GM23338 (cell line): ENCODE data around the gene RTKN2. TPM values are rescaled to one million over a fixed set of nuclear protein-coding genes. Genes with fewer than 3 reads are reported as not detected.

ENCODE experiments used
- ATAC-seq: fragments of 200-7000 bp; cut with Tn5 transposase; 3 replicates; pipeline ENCODE4 v1.9.1; 2020
- DNase-seq: peaks from one replicate; pipeline ENCODE4 v3.0.0-alpha.2; 2015; ENCODE audit warnings: low spot score
- H2AFZ ChIP-seq: fragments of 200-600 bp; sonication (generic); 2 replicates; pipeline ENCODE4 v1.8.0; 2016; ENCODE audit warnings: antibody characterized with exemption, mild to moderate bottlenecking, moderate library complexity
- H3F3A ChIP-seq: fragments of 200-600 bp; sonication (generic); replicated peaks from 2 replicates; pipeline ENCODE4 v1.8.0; 2017; ENCODE audit warnings: antibody characterized with exemption, mixed run types, low read depth
- H3K27ac ChIP-seq: fragments of 200-600 bp; sonication (generic); 2 replicates; pipeline ENCODE4 v1.6.1; 2016; ENCODE audit warnings: low read depth
- H3K27me3 ChIP-seq: fragments of 200-600 bp; sonication (generic); 2 replicates; pipeline ENCODE4 v1.8.0; 2016; ENCODE audit warnings: mild to moderate bottlenecking, mixed run types, moderate library complexity; ENCODE audit not compliant: insufficient read depth
- H3K36me3 ChIP-seq: fragments of 200-600 bp; sonication (generic); 2 replicates; pipeline ENCODE4 v1.8.0; 2016; ENCODE audit warnings: mild to moderate bottlenecking; ENCODE audit not compliant: insufficient read depth
- H3K4me1 ChIP-seq: fragments of 200-600 bp; sonication (generic); 2 replicates; pipeline ENCODE4 v1.8.0; 2016; ENCODE audit warnings: mild to moderate bottlenecking, moderate library complexity; ENCODE audit not compliant: insufficient read depth
- H3K4me2 ChIP-seq: fragments of 200-600 bp; sonication (generic); 2 replicates; pipeline ENCODE4 v1.7.1; 2017; ENCODE audit warnings: mixed run types
- H3K4me3 ChIP-seq: fragments of 200-600 bp; sonication (generic); 2 replicates; pipeline ENCODE4 v1.6.1; 2016; ENCODE audit warnings: mixed run types
- H3K79me2 ChIP-seq: fragments of 200-600 bp; sonication (generic); replicated peaks from 2 replicates; pipeline ENCODE4 v1.8.0; 2017; ENCODE audit warnings: mild to moderate bottlenecking; ENCODE audit not compliant: insufficient read depth
- H3K9me2 ChIP-seq: fragments of 200-600 bp; sonication (generic); 2 replicates; pipeline ENCODE4 v1.8.0; 2017; ENCODE audit not compliant: insufficient read depth
- H4K20me1 ChIP-seq: fragments of 200-600 bp; sonication (generic); replicated peaks from 2 replicates; pipeline ENCODE4 v1.8.0; 2017; ENCODE audit warnings: mild to moderate bottlenecking; ENCODE audit not compliant: insufficient read depth
- H3K27ac Mint-ChIP-seq: 2 replicates; pipeline ENCODE4 v1.8.0; 2020; ENCODE audit warnings: inconsistent platforms, mild to moderate bottlenecking, moderate library complexity, mixed read lengths
- H3K27me3 Mint-ChIP-seq: 3 replicates; pipeline ENCODE4 v1.8.0; 2022; ENCODE audit warnings: low read depth, mild to moderate bottlenecking, moderate library complexity, mixed read lengths, inconsistent platforms; ENCODE audit not compliant: insufficient read depth, poor library complexity
- H3K36me3 Mint-ChIP-seq: 3 replicates; pipeline ENCODE4 v1.8.0; 2021; ENCODE audit warnings: low read depth, mild to moderate bottlenecking, inconsistent platforms, moderate library complexity, mixed read lengths
- H3K4me1 Mint-ChIP-seq: 3 replicates; pipeline ENCODE4 v1.8.0; 2020; ENCODE audit warnings: mild to moderate bottlenecking, inconsistent platforms, mixed read lengths
- H3K4me3 Mint-ChIP-seq: 3 replicates; pipeline ENCODE4 v1.8.0; 2021; ENCODE audit warnings: moderate library complexity, mild to moderate bottlenecking, inconsistent platforms, mixed read lengths
- H3K9me3 Mint-ChIP-seq: 3 replicates; pipeline ENCODE4 v1.8.0; 2020; ENCODE audit warnings: moderate library complexity, mild to moderate bottlenecking, inconsistent platforms, mixed read lengths
- CREB1 ChIP-seq: fragments of 250-450 bp; sonication (Bioruptor Pico); IDR thresholded peaks from 2 replicates; pipeline ENCODE4 v1.5.0; 2020; ENCODE audit warnings: low read depth, mild to moderate bottlenecking, moderate library complexity
- CTCF ChIP-seq, 2 experiments: fragments of 200-600 bp in 1 of 2; sonication (generic) in 1 of 2; conservative IDR thresholded peaks; 2 replicates each; pipeline versions ENCODE4 v1.5.1 to v1.6.1; 2016 to 2017; ENCODE audit warnings: antibody characterized with exemption in 2 of 2, low read depth in 2 of 2, mild to moderate bottlenecking in 2 of 2, moderate library complexity in 1 of 2
- JUNB ChIP-seq: IDR thresholded peaks from one replicate; pipeline ENCODE4 v1.6.1; 2016; ENCODE audit warnings: antibody characterized with exemption; ENCODE audit not compliant: unreplicated experiment
- NANOG ChIP-seq: IDR thresholded peaks from 2 replicates; pipeline ENCODE4 v1.6.1; 2016; ENCODE audit warnings: antibody characterized with exemption, borderline replicate concordance
- POLR2AphosphoS5 ChIP-seq: IDR thresholded peaks from 2 replicates; pipeline ENCODE4 v1.6.1; 2016; ENCODE audit warnings: antibody characterized with exemption, low read depth
- REST ChIP-seq: IDR thresholded peaks from one replicate; pipeline ENCODE4 v1.6.1; 2018; ENCODE audit warnings: antibody characterized with exemption; ENCODE audit not compliant: unreplicated experiment
- ZNF114 ChIP-seq: fragments of 250-450 bp; sonication (Bioruptor Pico); IDR thresholded peaks from 2 replicates; pipeline ENCODE4 v1.5.0; 2020; ENCODE audit warnings: mild to moderate bottlenecking, moderate library complexity
- ZNF331 ChIP-seq: fragments of 250-450 bp; sonication (Bioruptor Pico); IDR thresholded peaks from 2 replicates; pipeline ENCODE4 v1.5.0; 2020; ENCODE audit warnings: low read depth, mild to moderate bottlenecking, moderate library complexity
- ZNF462 ChIP-seq: fragments of 250-450 bp; sonication (Bioruptor Pico); IDR thresholded peaks from 2 replicates; pipeline ENCODE4 v1.5.0; 2020; ENCODE audit warnings: mild to moderate bottlenecking, moderate library complexity
- polyA plus RNA-seq: library from polyadenylated mRNA; unstranded; fragments of >200 nt; fragmentation: Nextera tagmentation; extraction: Ambion mirVana; gene quantifications from 2 replicates; pipeline ENCODE4 v1.2.1, GENCODE V29; 2016
- total RNA-seq: library from RNA; depleted of rRNA; stranded (reverse); fragments of >200 nt; shearing (Covaris generic); gene quantifications from 2 replicates; pipeline ENCODE4 v1.2.3, GENCODE V29; 2014

Gene RTKN2
- total and polyA plus RNA-seq, 2 experiments from 2014 or later = 15.3 to 23.6 TPM

- Histone ChIP-seq H3F3A (no peaks in the 10 kb centered on the region), H4K20me1 (no peaks in the 10 kb centered on the region), H3K4me2 (no peak overlapping the region), H2AFZ (no peak overlapping the region), H3K36me3 (no peaks in the 10 kb centered on the region), H3K27me3 (no peaks in the 10 kb centered on the region), H3K4me1 (no peaks in the 10 kb centered on the region), H3K4me3 (no peak overlapping the region), H3K27ac (no peak overlapping the region), H3K9me2 (no peaks in the 10 kb centered on the region), H3K79me2 (no peaks in the 10 kb centered on the region)
- Mint-ChIP-seq H3K27me3 (no peaks in the 10 kb centered on the region), H3K4me1 (no peaks in the 10 kb centered on the region), H3K9me3 (peaks cover 15% of the 10 kb centered on the region), H3K36me3 (peaks cover 7% of the 10 kb centered on the region; the same call in 1 of the 3 replicates), H3K27ac (no peak overlapping the region), H3K4me3 (no peak overlapping the region)
- ATAC-seq (no peak), DNase-seq (no peak)
- TF ChIP-seq POLR2AphosphoS5 (no peak), ZNF114 (CRISPR knock-in tag) (no peak), CREB1 (CRISPR knock-in tag) (no peak), JUNB (no peak), CTCF (conservative IDR thresholded peaks at IDR 0.05; ENCODE audit: low read depth in 2 of 2) (no peak), NANOG (no peak), ZNF331 (CRISPR knock-in tag) (no peak)
Observed at GRCh38 chr10:62175251-62175650, 93.4 kb downstream of the RTKN2 start.

GRCh38 chr10:62172465-62172864 lies 96.2 kb downstream of the RTKN2 start:
- H3K9me2 ChIP-seq = no peaks in the 10 kb centered on the region
- no peaks in the 10 kb centered on the region for H3K4me1 Mint-ChIP-seq
- H3K36me3 ChIP-seq = no peaks in the 10 kb centered on the region
- H3K36me3 Mint-ChIP-seq = peaks cover 7% of the 10 kb centered on the region; the same call in 1 of the 3 replicates
- no peak overlapping the region for H2AFZ ChIP-seq
- DNase-seq (no peak), ATAC-seq (no peak)
- no peaks in the 10 kb centered on the region for H3K4me1 ChIP-seq
- no peaks in the 10 kb centered on the region for H4K20me1 ChIP-seq
- H3K4me2 ChIP-seq = no peak overlapping the region
- H3K27ac ChIP-seq = no peak overlapping the region
- H3K27me3 ChIP-seq = no peaks in the 10 kb centered on the region
- peaks cover 12% of the 10 kb centered on the region for H3K9me3 Mint-ChIP-seq
- no peaks in the 10 kb centered on the region for H3F3A ChIP-seq
- H3K27ac Mint-ChIP-seq = no peak overlapping the region
- no peaks in the 10 kb centered on the region for H3K27me3 Mint-ChIP-seq
- no peak overlapping the region for H3K4me3 Mint-ChIP-seq
- H3K4me3 ChIP-seq = no peak overlapping the region
- H3K79me2 ChIP-seq = no peaks in the 10 kb centered on the region
- TF ChIP-seq ZNF462 (no peak), REST (no peak)
